HepG2 (cell line): ENCODE measurements around the gene PGPEP1. TPM values are rescaled to one million over a fixed set of nuclear protein-coding genes. Genes with fewer than 3 reads are reported as not detected.

Source experiments
- ARNT ChIP-seq: fragments of 450-650 bp; IDR thresholded peaks from 2 replicates; pipeline ENCODE4 v1.6.1; 2017
- ATF7-NPFF ChIP-seq: sonication (generic); formaldehyde crosslinking; IDR thresholded peaks from 2 replicates; pipeline ENCODE4 v1.8.1; 2023; ENCODE audit warnings: mild to moderate bottlenecking, low read depth, missing genetic modification reagents, moderate library complexity
- CC2D1A ChIP-seq: sonication (generic); formaldehyde crosslinking; IDR thresholded peaks from 2 replicates; pipeline ENCODE4 v1.8.1; 2023; ENCODE audit warnings: mild to moderate bottlenecking, missing genetic modification reagents
- CCAR2 ChIP-seq: fragments of 200-400 bp; formaldehyde crosslinking; optimal IDR thresholded peaks from 2 replicates; pipeline ENCODE3; 2018; ENCODE audit warnings: low read depth, mild to moderate bottlenecking, low read length, moderate library complexity
- CENPT ChIP-seq: sonication (generic); formaldehyde crosslinking; IDR thresholded peaks from 2 replicates; pipeline ENCODE4 v1.8.0; 2022; ENCODE audit warnings: low read depth, mild to moderate bottlenecking, moderate library complexity, missing genetic modification reagents
- HNF4G ChIP-seq, 2 experiments: sonication (generic) in 1 of 2; formaldehyde crosslinking in 1 of 2; IDR thresholded peaks; 2 replicates each; pipeline versions ENCODE4 v1.4.0 to v1.6.1; 2011 to 2020; ENCODE audit warnings: borderline replicate concordance in 2 of 2, low read depth in 2 of 2, mild to moderate bottlenecking in 2 of 2, low read length in 1 of 2, missing genetic modification reagents in 1 of 2, moderate library complexity in 1 of 2
- JARID2 ChIP-seq: sonication (generic); formaldehyde crosslinking; IDR thresholded peaks from 2 replicates; pipeline ENCODE4 v1.8.1; 2023; ENCODE audit warnings: missing genetic modification reagents, inconsistent platforms; ENCODE audit not compliant: insufficient replicate concordance
- KDM2A ChIP-seq: sonication (generic); formaldehyde crosslinking; IDR thresholded peaks from 2 replicates; pipeline ENCODE4 v1.4.0; 2020; ENCODE audit warnings: low read depth, missing genetic modification reagents, borderline replicate concordance
- NFKBIZ ChIP-seq: IDR thresholded peaks from 2 replicates; pipeline ENCODE4 v1.6.1; 2018; ENCODE audit warnings: missing genetic modification reagents, missing compliant biosample characterization
- SETDB1 ChIP-seq: sonication (generic); formaldehyde crosslinking; IDR thresholded peaks from 2 replicates; pipeline ENCODE4 v1.5.1; 2020; ENCODE audit warnings: missing genetic modification reagents, mild to moderate bottlenecking, borderline replicate concordance
- SMAD1 ChIP-seq: sonication (generic); formaldehyde crosslinking; IDR thresholded peaks from 2 replicates; pipeline ENCODE4 v1.4.0; 2020; ENCODE audit warnings: missing genetic modification reagents, low read depth, mild to moderate bottlenecking, borderline replicate concordance
- TBL1XR1 ChIP-seq: fragments of 150-350 bp; IDR thresholded peaks from 2 replicates; pipeline ENCODE4 v1.6.1; 2014; ENCODE audit warnings: borderline replicate concordance, low read length; ENCODE audit not compliant: partially characterized antibody
- ZBTB43 ChIP-seq: sonication (generic); formaldehyde crosslinking; conservative IDR thresholded peaks from 2 replicates; pipeline ENCODE4 v1.4.0; 2020; ENCODE audit warnings: missing genetic modification reagents
- ZFP37 ChIP-seq: sonication (generic); formaldehyde crosslinking; IDR thresholded peaks from 2 replicates; pipeline ENCODE4 v1.4.0; 2020; ENCODE audit warnings: missing genetic modification reagents, borderline replicate concordance
- ZNF12 ChIP-seq: sonication (generic); formaldehyde crosslinking; IDR thresholded peaks from 2 replicates; pipeline ENCODE4 v1.5.0; 2020; ENCODE audit warnings: missing genetic modification reagents
- ZNF136 ChIP-seq: sonication (generic); formaldehyde crosslinking; IDR thresholded peaks from 2 replicates; pipeline ENCODE4 v1.8.1; 2022; ENCODE audit warnings: low read depth, mild to moderate bottlenecking, moderate library complexity, missing genetic modification reagents
- ZNF180 ChIP-seq: sonication (generic); formaldehyde crosslinking; IDR thresholded peaks from 2 replicates; pipeline ENCODE4 v1.4.0; 2020; ENCODE audit warnings: low read depth, missing genetic modification reagents, borderline replicate concordance
- ZNF251 ChIP-seq: sonication (generic); formaldehyde crosslinking; IDR thresholded peaks from 2 replicates; pipeline ENCODE4 v1.9.0; 2021; ENCODE audit warnings: mild to moderate bottlenecking, missing genetic modification reagents
- ZNF383 ChIP-seq: sonication (generic); formaldehyde crosslinking; IDR thresholded peaks from 2 replicates; pipeline ENCODE4 v1.4.0; 2020; ENCODE audit warnings: missing genetic modification reagents, mild to moderate bottlenecking, borderline replicate concordance
- ZNF556 ChIP-seq: sonication (generic); formaldehyde crosslinking; IDR thresholded peaks from 2 replicates; pipeline ENCODE4 v1.4.0; 2020; ENCODE audit warnings: mild to moderate bottlenecking, missing genetic modification reagents, borderline replicate concordance
- ZNF839 ChIP-seq: sonication (generic); formaldehyde crosslinking; IDR thresholded peaks from 2 replicates; pipeline ENCODE4 v1.4.0; 2020; ENCODE audit warnings: missing genetic modification reagents, mild to moderate bottlenecking, borderline replicate concordance
- ZSCAN5A ChIP-seq: sonication (generic); formaldehyde crosslinking; IDR thresholded peaks from 2 replicates; pipeline ENCODE4 v1.8.0; 2022; ENCODE audit warnings: mild to moderate bottlenecking, missing genetic modification reagents, borderline replicate concordance
- polyA plus RNA-seq, 8 experiments: library from polyadenylated mRNA; depleted of rRNA in 3 of 8; stranded (reverse) in 7 of 8; unstranded in 1 of 8; fragments of >200 nt; fragmentation: Illumina TruSeq in 4 of 8; extraction: Trizol in 4 of 8; gene quantifications; 2 replicates each; pipeline versions ENCODE4 v1.2.1 to v1.2.3, GENCODE V29; 2011 to 2016; ENCODE audit warnings: low read depth in 4 of 8, missing spikeins in 1 of 8, mixed read lengths in 1 of 8; ENCODE audit not compliant: insufficient read depth in 1 of 8
- total RNA-seq, 5 experiments: library from RNA; depleted of rRNA; stranded (reverse); fragments of >200 nt; fragmentation: Illumina TruSeq; extraction: Trizol; gene quantifications; 2 replicates each; pipeline ENCODE4 v1.2.3, GENCODE V29; 2016; ENCODE audit warnings: low read depth in 1 of 5
- TF ChIP-seq, protein P1 (sequence below): sonication (generic); formaldehyde crosslinking; IDR thresholded peaks from 2 replicates; pipeline ENCODE4 v1.5.0; 2020; ENCODE audit warnings: mild to moderate bottlenecking, missing genetic modification reagents, moderate library complexity

PGPEP1 gene
- total and polyA plus RNA-seq, 2 of the 13 experiments (the other 11 are each of a cell fraction or from before 2014, with no cell fraction given): 53.1 to 56.6 TPM

DNA sequence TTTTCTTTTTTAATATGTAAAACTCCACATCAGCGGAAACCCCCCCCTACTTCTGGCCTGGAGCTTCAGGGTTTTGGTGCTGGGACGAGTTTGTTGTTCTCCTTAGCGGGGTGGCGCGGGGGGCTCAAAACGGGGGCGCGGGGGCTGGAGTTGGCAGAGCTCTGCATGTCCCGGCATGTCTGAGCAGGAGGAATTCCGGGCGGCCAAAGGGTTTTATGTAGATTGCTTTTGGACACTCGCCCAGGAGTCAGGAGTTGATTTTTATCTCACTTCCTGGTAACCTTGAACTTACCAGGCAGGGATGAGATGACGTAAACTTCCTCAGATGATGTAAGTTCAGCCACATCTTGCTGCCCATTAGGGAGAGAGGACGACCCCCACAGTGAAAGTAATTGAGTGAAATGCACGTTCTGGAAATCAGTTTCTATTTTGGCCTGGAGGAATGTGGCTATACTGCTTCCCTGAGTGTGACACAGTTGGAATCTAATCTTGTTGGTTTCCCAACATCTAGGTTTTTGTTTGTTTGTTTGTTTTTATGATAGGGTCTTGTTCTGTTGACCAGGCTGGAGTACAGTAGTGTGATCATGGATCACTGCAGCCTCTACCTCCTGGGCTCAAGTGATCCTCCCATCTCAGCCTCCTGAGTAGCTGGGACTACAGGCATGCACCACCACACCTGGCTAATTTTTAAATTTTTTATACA, 24.6 kb downstream of the PGPEP1 start (continued):
- TF ChIP-seq ZSCAN5A (CRISPR knock-in tag) (no peak), CENPT (CRISPR knock-in tag) (no peak), ZNF839 (no peak), SMAD1 (no peak), JARID2 (no peak), ARNT (no peak), ZNF383 (CRISPR knock-in tag) (no peak), SETDB1 (CRISPR knock-in tag) (no peak), ZNF180 (no peak), ZBTB43 (CRISPR knock-in tag) (peak; percentile 51; the same call in 1 of the 2 replicates), ZNF136 (0 out of 2 replicates have a peak, but pooled peaks have one; percentile 53), ATF7-NPFF (CRISPR knock-in tag) (no peak), KDM2A (CRISPR knock-in tag) (no peak), ZNF12 (CRISPR knock-in tag) (peak; percentile 28; the same call in 1 of the 2 replicates), ZNF251 (CRISPR knock-in tag) (no peak), ZNF556 (CRISPR knock-in tag) (no peak), CCAR2 (no peak), TBL1XR1 (peak; percentile 88), CC2D1A (CRISPR knock-in tag) (no peak), ZFP37 (CRISPR knock-in tag) (0 out of 2 replicates have a peak, but pooled peaks have one; percentile 41), HNF4G (IDR thresholded peaks at IDR 0.05; ENCODE audit: borderline replicate concordance, low read depth, low read length) (peak; percentile 55; the same call in 1 of the 2 replicates), HNF4G (CRISPR knock-in tag; IDR thresholded peaks at IDR 0.05; ENCODE audit: borderline replicate concordance, low read depth) (no peak), NFKBIZ (CRISPR knock-in tag) (peak; percentile 85)
- TF ChIP-seq, protein P1, sequence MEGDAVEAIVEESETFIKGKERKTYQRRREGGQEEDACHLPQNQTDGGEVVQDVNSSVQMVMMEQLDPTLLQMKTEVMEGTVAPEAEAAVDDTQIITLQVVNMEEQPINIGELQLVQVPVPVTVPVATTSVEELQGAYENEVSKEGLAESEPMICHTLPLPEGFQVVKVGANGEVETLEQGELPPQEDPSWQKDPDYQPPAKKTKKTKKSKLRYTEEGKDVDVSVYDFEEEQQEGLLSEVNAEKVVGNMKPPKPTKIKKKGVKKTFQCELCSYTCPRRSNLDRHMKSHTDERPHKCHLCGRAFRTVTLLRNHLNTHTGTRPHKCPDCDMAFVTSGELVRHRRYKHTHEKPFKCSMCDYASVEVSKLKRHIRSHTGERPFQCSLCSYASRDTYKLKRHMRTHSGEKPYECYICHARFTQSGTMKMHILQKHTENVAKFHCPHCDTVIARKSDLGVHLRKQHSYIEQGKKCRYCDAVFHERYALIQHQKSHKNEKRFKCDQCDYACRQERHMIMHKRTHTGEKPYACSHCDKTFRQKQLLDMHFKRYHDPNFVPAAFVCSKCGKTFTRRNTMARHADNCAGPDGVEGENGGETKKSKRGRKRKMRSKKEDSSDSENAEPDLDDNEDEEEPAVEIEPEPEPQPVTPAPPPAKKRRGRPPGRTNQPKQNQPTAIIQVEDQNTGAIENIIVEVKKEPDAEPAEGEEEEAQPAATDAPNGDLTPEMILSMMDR: no peak
